GM23338 (cell line): ENCODE results near the gene SLC8A1.

ENCODE experiments used
- CREB1 ChIP-seq: fragments of 250-450 bp; sonication (Bioruptor Pico); IDR thresholded peaks from 2 replicates; pipeline ENCODE4 v1.5.0; 2020; ENCODE audit warnings: low read depth, mild to moderate bottlenecking, moderate library complexity
- EZH2 ChIP-seq: fragments of 200-600 bp; sonication (generic); IDR thresholded peaks from one replicate; pipeline ENCODE4 v1.8.0; 2017; ENCODE audit warnings: antibody characterized with exemption, mild to moderate bottlenecking, low read depth; ENCODE audit not compliant: unreplicated experiment
- EZH2phosphoT487 ChIP-seq: fragments of 200-600 bp; sonication (generic); IDR thresholded peaks from one replicate; pipeline ENCODE4 v1.8.1; 2018; ENCODE audit warnings: antibody characterized with exemption; ENCODE audit not compliant: unreplicated experiment
- JUNB ChIP-seq: IDR thresholded peaks from one replicate; pipeline ENCODE4 v1.6.1; 2016; ENCODE audit warnings: antibody characterized with exemption; ENCODE audit not compliant: unreplicated experiment
- NANOG ChIP-seq: IDR thresholded peaks from 2 replicates; pipeline ENCODE4 v1.6.1; 2016; ENCODE audit warnings: antibody characterized with exemption, borderline replicate concordance
- POLR2AphosphoS5 ChIP-seq: IDR thresholded peaks from 2 replicates; pipeline ENCODE4 v1.6.1; 2016; ENCODE audit warnings: antibody characterized with exemption, low read depth
- STAT1 ChIP-seq: IDR thresholded peaks from one replicate; pipeline ENCODE4 v1.6.1; 2016; ENCODE audit warnings: antibody characterized with exemption; ENCODE audit not compliant: unreplicated experiment
- ZNF114 ChIP-seq: fragments of 250-450 bp; sonication (Bioruptor Pico); IDR thresholded peaks from 2 replicates; pipeline ENCODE4 v1.5.0; 2020; ENCODE audit warnings: mild to moderate bottlenecking, moderate library complexity
- TF ChIP-seq, protein P1 (sequence below), 2 experiments: fragments of 200-600 bp in 1 of 2; sonication (generic) in 1 of 2; conservative IDR thresholded peaks; 2 replicates each; pipeline versions ENCODE4 v1.5.1 to v1.6.1; 2016 to 2017; ENCODE audit warnings: antibody characterized with exemption in 2 of 2, low read depth in 2 of 2, mild to moderate bottlenecking in 2 of 2, moderate library complexity in 1 of 2
- TF ChIP-seq, protein P2 (sequence below): IDR thresholded peaks from one replicate; pipeline ENCODE4 v1.6.1; 2018; ENCODE audit warnings: antibody characterized with exemption; ENCODE audit not compliant: unreplicated experiment
- TF ChIP-seq, protein P3 (sequence below): IDR thresholded peaks from 2 replicates; pipeline ENCODE4 v1.6.1; 2016; ENCODE audit warnings: antibody characterized with exemption

DNA sequence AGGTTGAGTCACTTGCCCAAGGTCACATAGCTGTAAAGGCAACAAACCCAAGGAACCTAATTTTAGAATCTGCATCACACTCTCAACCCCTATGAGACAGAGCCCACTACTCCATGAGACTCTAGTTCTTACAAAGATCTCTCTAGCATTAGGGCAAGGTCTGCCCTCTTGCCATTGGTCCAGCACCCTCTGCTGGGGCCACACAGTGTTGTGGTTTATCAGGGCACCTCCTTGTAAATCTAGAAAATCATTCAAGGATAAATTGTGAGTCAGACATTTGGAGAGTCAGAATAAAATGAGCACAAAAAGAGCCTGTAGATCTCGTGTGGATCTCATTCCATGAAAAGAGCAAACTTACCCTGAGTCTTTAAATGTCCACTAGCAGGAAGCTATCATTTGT is 91.2 kb downstream of the SLC8A1 start:
- TF ChIP-seq, protein P1, sequence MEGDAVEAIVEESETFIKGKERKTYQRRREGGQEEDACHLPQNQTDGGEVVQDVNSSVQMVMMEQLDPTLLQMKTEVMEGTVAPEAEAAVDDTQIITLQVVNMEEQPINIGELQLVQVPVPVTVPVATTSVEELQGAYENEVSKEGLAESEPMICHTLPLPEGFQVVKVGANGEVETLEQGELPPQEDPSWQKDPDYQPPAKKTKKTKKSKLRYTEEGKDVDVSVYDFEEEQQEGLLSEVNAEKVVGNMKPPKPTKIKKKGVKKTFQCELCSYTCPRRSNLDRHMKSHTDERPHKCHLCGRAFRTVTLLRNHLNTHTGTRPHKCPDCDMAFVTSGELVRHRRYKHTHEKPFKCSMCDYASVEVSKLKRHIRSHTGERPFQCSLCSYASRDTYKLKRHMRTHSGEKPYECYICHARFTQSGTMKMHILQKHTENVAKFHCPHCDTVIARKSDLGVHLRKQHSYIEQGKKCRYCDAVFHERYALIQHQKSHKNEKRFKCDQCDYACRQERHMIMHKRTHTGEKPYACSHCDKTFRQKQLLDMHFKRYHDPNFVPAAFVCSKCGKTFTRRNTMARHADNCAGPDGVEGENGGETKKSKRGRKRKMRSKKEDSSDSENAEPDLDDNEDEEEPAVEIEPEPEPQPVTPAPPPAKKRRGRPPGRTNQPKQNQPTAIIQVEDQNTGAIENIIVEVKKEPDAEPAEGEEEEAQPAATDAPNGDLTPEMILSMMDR (conservative IDR thresholded peaks at IDR 0.05; ENCODE audit: low read depth in 2 of 2): no peak
- TF ChIP-seq, protein P2, sequence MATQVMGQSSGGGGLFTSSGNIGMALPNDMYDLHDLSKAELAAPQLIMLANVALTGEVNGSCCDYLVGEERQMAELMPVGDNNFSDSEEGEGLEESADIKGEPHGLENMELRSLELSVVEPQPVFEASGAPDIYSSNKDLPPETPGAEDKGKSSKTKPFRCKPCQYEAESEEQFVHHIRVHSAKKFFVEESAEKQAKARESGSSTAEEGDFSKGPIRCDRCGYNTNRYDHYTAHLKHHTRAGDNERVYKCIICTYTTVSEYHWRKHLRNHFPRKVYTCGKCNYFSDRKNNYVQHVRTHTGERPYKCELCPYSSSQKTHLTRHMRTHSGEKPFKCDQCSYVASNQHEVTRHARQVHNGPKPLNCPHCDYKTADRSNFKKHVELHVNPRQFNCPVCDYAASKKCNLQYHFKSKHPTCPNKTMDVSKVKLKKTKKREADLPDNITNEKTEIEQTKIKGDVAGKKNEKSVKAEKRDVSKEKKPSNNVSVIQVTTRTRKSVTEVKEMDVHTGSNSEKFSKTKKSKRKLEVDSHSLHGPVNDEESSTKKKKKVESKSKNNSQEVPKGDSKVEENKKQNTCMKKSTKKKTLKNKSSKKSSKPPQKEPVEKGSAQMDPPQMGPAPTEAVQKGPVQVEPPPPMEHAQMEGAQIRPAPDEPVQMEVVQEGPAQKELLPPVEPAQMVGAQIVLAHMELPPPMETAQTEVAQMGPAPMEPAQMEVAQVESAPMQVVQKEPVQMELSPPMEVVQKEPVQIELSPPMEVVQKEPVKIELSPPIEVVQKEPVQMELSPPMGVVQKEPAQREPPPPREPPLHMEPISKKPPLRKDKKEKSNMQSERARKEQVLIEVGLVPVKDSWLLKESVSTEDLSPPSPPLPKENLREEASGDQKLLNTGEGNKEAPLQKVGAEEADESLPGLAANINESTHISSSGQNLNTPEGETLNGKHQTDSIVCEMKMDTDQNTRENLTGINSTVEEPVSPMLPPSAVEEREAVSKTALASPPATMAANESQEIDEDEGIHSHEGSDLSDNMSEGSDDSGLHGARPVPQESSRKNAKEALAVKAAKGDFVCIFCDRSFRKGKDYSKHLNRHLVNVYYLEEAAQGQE: no peak
- TF ChIP-seq EZH2 (no peak), POLR2AphosphoS5 (no peak), EZH2phosphoT487 (no peak), CREB1 (CRISPR knock-in tag) (no peak), NANOG (no peak), STAT1 (no peak), ZNF114 (CRISPR knock-in tag) (no peak), JUNB (no peak)
- TF ChIP-seq, protein P3, sequence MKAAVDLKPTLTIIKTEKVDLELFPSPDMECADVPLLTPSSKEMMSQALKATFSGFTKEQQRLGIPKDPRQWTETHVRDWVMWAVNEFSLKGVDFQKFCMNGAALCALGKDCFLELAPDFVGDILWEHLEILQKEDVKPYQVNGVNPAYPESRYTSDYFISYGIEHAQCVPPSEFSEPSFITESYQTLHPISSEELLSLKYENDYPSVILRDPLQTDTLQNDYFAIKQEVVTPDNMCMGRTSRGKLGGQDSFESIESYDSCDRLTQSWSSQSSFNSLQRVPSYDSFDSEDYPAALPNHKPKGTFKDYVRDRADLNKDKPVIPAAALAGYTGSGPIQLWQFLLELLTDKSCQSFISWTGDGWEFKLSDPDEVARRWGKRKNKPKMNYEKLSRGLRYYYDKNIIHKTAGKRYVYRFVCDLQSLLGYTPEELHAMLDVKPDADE: no peak
